GM19467 (cell line): Measurements from ENCODE around the gene A2M.
"Not testable (repeated sequence)": the region's sequence is repeated elsewhere in the genome, so short reads cannot be mapped to it uniquely, and the experiment has no call there.

Experiments
- ATAC-seq: cut with Tn5 transposase; IDR thresholded peaks from one replicate; pipeline ENCODE4 v1.9.1; 2021; ENCODE audit warnings: mild to moderate bottlenecking, moderate library complexity; ENCODE audit not compliant: unreplicated experiment

Gene A2M

GRCh38 chr12:9115731-9116559 lies at the start of gene A2M:
TSS of gene A2M (minus strand) at chr12:9115919. CDS start at chr12:9115849, 70 bp downstream.
- ATAC-seq = no peak

GRCh38 chr12:9163392-9163791 lies 47.7 kb upstream of the A2M start:
- no peak for ATAC-seq

GRCh38 chr12:9156119-9156518 lies 40.4 kb upstream of the A2M start:
- no peak for ATAC-seq

- no peak for ATAC-seq
These were observed 33.7 kb upstream of the A2M start for GRCh38 chr12:9149372-9149771.

GRCh38 chr12:9148926-9149325 lies 33.2 kb upstream of the A2M start:
- ATAC-seq = no peak

GRCh38 chr12:9147461-9147860 lies 31.7 kb upstream of the A2M start:
- ATAC-seq = no peak

GRCh38 chr12:9144730-9145106 lies 29.0 kb upstream of the A2M start:
- ATAC-seq = no peak

- ATAC-seq = no peak
These were observed 28.4 kb upstream of the A2M start for GRCh38 chr12:9143929-9144729.

- no peak for ATAC-seq
These were observed 27.4 kb upstream of the A2M start for GRCh38 chr12:9143137-9143536.

GRCh38 chr12:9139588-9140290 lies 24.0 kb upstream of the A2M start:
- not testable (repeated sequence) for ATAC-seq

GRCh38 chr12:9135903-9136310 lies 20.2 kb upstream of the A2M start:
- no peak for ATAC-seq

- no peak for ATAC-seq
These were observed 19.4 kb upstream of the A2M start for GRCh38 chr12:9134981-9135628.

- no peak for ATAC-seq
These were observed 17.6 kb upstream of the A2M start for GRCh38 chr12:9133216-9133916.

- no peak for ATAC-seq
These were observed 16.4 kb upstream of the A2M start for GRCh38 chr12:9132008-9132535.

GRCh38 chr12:9130244-9130643 lies 14.5 kb upstream of the A2M start:
- no peak for ATAC-seq

- ATAC-seq = no peak
These were observed 12.4 kb upstream of the A2M start for GRCh38 chr12:9127936-9128663.

GRCh38 chr12:9127484-9127883 lies 11.8 kb upstream of the A2M start:
- no peak for ATAC-seq

GRCh38 chr12:9124383-9125031 lies 8.8 kb upstream of the A2M start:
- ATAC-seq = no peak

- ATAC-seq = no peak
These were observed 8.2 kb upstream of the A2M start for GRCh38 chr12:9123781-9124382.
